GM12878 (cell line): Measurements from ENCODE around the gene TRPM6. TPM values are rescaled to one million over a fixed set of nuclear protein-coding genes. Genes with fewer than 3 reads are reported as not detected.

ENCODE experiments used
- ATAC-seq: fragments of 200-7000 bp; cut with Tn5 transposase; 3 replicates; pipeline ENCODE4 v1.9.1; 2020; ENCODE audit warnings: mild to moderate bottlenecking, moderate library complexity
- BruUV-seq: library from RNA; stranded (reverse); fragments of 400-500 nt; replicated peaks from 2 replicates; lab custom pipeline; 2021; lab: Mats Ljungman, UMichigan
- CTCF ChIA-PET: fragments of 300-600 bp; sonication (Branson Sonifier 250); formaldehyde crosslinking; extraction: SDS; loops from one replicate; lab custom pipeline; 2021; ENCODE audit warnings: inconsistent platforms; lab: Yijun Ruan, JAX
- POLR2A ChIA-PET: fragments of 350-600 bp; formaldehyde crosslinking; extraction: SDS; loops from one replicate; lab custom pipeline; 2021; ENCODE audit warnings: inconsistent platforms; lab: Charles Lee
- RAD21 ChIA-PET: fragments of 300-600 bp; sonication (Branson Sonifier 250); formaldehyde crosslinking; loops from one replicate; lab custom pipeline; 2023; ENCODE audit warnings: antibody characterized with exemption; ENCODE audit not compliant: unreplicated experiment; lab: Charles Lee
- SMC1A ChIA-PET: fragments of 300-600 bp; sonication (Branson Sonifier 250); formaldehyde crosslinking; loops from one replicate; lab custom pipeline; 2023; ENCODE audit not compliant: unreplicated experiment, uncharacterized antibody; lab: Charles Lee
- DNase-seq: peaks from one replicate; pipeline ENCODE4 v3.0.0-alpha.2; 2011; ENCODE audit warnings: low read depth, low spot score
- FAIRE-seq: peaks from 3 replicates; lab custom pipeline; 2011; peaks lifted over from hg19 to GRCh38; lab: Jason Lieb, UNC
- H2AFZ ChIP-seq: 2 replicates; pipeline ENCODE4 v1.6.0; 2011; ENCODE audit warnings: low read depth, low read length, control low read depth; ENCODE audit not compliant: control insufficient read depth
- H3K27ac ChIP-seq: 2 replicates; pipeline ENCODE4 v1.5.1; 2011; ENCODE audit warnings: control low read depth; ENCODE audit not compliant: control insufficient read depth, insufficient read depth
- H3K27me3 ChIP-seq, 2 experiments: replicated peaks in 1 of 2; 2 replicates each; pipeline versions ENCODE4 v1.6.0 to v1.6.1; 2011; ENCODE audit warnings: low read length in 1 of 2; ENCODE audit not compliant: control insufficient read depth in 2 of 2, insufficient read depth in 2 of 2
- H3K36me3 ChIP-seq, 2 experiments: 2 replicates each; pipeline ENCODE4 v1.5.1; 2011; ENCODE audit warnings: low read length in 1 of 2; ENCODE audit not compliant: control insufficient read depth in 2 of 2, insufficient read depth in 2 of 2
- H3K4me1 ChIP-seq: 2 replicates; pipeline ENCODE4 v1.6.1; 2011; ENCODE audit warnings: mild to moderate bottlenecking, low read length, moderate library complexity, mixed read lengths; ENCODE audit not compliant: control insufficient read depth, insufficient read depth
- H3K4me2 ChIP-seq: 2 replicates; pipeline ENCODE4 v1.6.0; 2011; ENCODE audit warnings: control low read depth; ENCODE audit not compliant: control insufficient read depth, insufficient read depth
- H3K4me3 ChIP-seq: fragments of 200-600 bp; sonication (generic); 2 replicates; pipeline ENCODE4 v1.5.1; 2016
- H3K79me2 ChIP-seq: 2 replicates; pipeline ENCODE4 v1.6.0; 2011; ENCODE audit warnings: low read length; ENCODE audit not compliant: control insufficient read depth, insufficient read depth
- H3K9ac ChIP-seq: 2 replicates; pipeline ENCODE4 v1.8.0; 2011; ENCODE audit warnings: low read length, control low read depth, mixed read lengths; ENCODE audit not compliant: control insufficient read depth, insufficient read depth
- H3K9me3 ChIP-seq: replicated peaks from 3 replicates; pipeline ENCODE4 v1.5.1; 2011; ENCODE audit warnings: mild to moderate bottlenecking, low read length; ENCODE audit not compliant: control insufficient read depth, insufficient read depth
- H4K20me1 ChIP-seq: 2 replicates; pipeline ENCODE4 v1.6.0; 2011; ENCODE audit not compliant: control insufficient read depth, insufficient read depth
- CHD1 ChIP-seq: IDR thresholded peaks from 2 replicates; pipeline ENCODE4 v1.6.1; 2012; ENCODE audit warnings: low read depth, low read length, improper control_type of control experiment
- ESRRA ChIP-seq: IDR thresholded peaks from 2 replicates; pipeline ENCODE4 v1.6.1; 2012; ENCODE audit warnings: mild to moderate bottlenecking, low read length, improper control_type of control experiment
- FOS ChIP-seq: IDR thresholded peaks from 3 replicates; pipeline ENCODE4 v1.6.1; 2011; ENCODE audit warnings: borderline replicate concordance; ENCODE audit not compliant: insufficient read length; ENCODE audit errors: extremely low read depth
- HDGF ChIP-seq: fragments of 450-650 bp; IDR thresholded peaks from 2 replicates; pipeline ENCODE4 v1.6.1; 2016; ENCODE audit warnings: antibody characterized with exemption
- KAT2A ChIP-seq: conservative IDR thresholded peaks from 2 replicates; pipeline ENCODE4 v1.6.1; 2011; ENCODE audit warnings: low read depth, low read length; ENCODE audit not compliant: control insufficient read depth
- KDM1A ChIP-seq: fragments of 200-600 bp; sonication (generic); IDR thresholded peaks from 2 replicates; pipeline ENCODE4 v1.6.1; 2016; ENCODE audit warnings: borderline replicate concordance
- MXI1 ChIP-seq: fragments of 150-350 bp; IDR thresholded peaks from 2 replicates; pipeline ENCODE4 v1.6.1; 2011; ENCODE audit warnings: low read depth, mild to moderate bottlenecking, inconsistent platforms, low read length, improper control_type of control experiment
- NFIC ChIP-seq: IDR thresholded peaks from 2 replicates; pipeline ENCODE4 v1.6.1; 2012; ENCODE audit warnings: low read depth, mild to moderate bottlenecking, inconsistent platforms, low read length, moderate library complexity
- POU2F2 ChIP-seq: IDR thresholded peaks from 3 replicates; pipeline ENCODE4 v1.6.1; 2011; ENCODE audit warnings: low read depth, mild to moderate bottlenecking, low read length, borderline replicate concordance
- ZNF622 ChIP-seq: fragments of 450-650 bp; IDR thresholded peaks from 2 replicates; pipeline ENCODE4 v1.6.1; 2017; ENCODE audit warnings: mild to moderate bottlenecking, inconsistent platforms
- WGBS: methylation state at CpG from one replicate; pipeline ENCODE4 v1.1.6; 2016; ENCODE audit warnings: low lambda C conversion rate; ENCODE audit not compliant: insufficient replicate concordance, insufficient coverage; ENCODE audit errors: missing lambda C conversion rate; 5-methylcytosine and 5-hydroxymethylcytosine counted together
- in situ Hi-C: fragments of 300-500 bp; cut with MboI; formaldehyde crosslinking; loops from 9 replicates; pipeline ENCODE4 v1.14.3; 2018; ENCODE audit warnings: mixed read lengths
- intact Hi-C: fragments of 100-400 bp; cut with micrococcal nuclease; formaldehyde crosslinking; loops from one replicate; pipeline ENCODE4 v1.14.2; 2022; ENCODE audit not compliant: unreplicated experiment
- polyA plus RNA-seq, 11 experiments: library from polyadenylated mRNA; depleted of rRNA in 4 of 11; unstranded in 6 of 11; stranded (reverse) in 5 of 11; fragments of >200 nt; fragmentation: Nextera tagmentation in 4 of 11; fragmentation: Illumina TruSeq in 1 of 11; extraction: Ambion mirVana in 4 of 11; extraction: Trizol in 1 of 11; gene quantifications; 1 replicate in 1 of 11; 2 replicates in 10 of 11; pipeline versions ENCODE4 v1.2.1 to v1.2.3, GENCODE V29; 2011 to 2016; ENCODE audit warnings: inconsistent platforms in 2 of 11, missing spikeins in 2 of 11, low read depth in 1 of 11
- total RNA-seq, 4 experiments: library from RNA; depleted of rRNA in 3 of 4; stranded (reverse); fragments of >200 nt in 3 of 4; fragmentation: Illumina TruSeq in 1 of 4; extraction: Trizol in 1 of 4; gene quantifications; 2 replicates each; pipeline versions ENCODE4 v1.2.1 to v1.2.3, GENCODE V29; 2013 to 2021
- TF ChIP-seq, protein P1 (sequence below): fragments of 450-650 bp; conservative IDR thresholded peaks from 2 replicates; pipeline ENCODE4 v1.6.1; 2017; ENCODE audit warnings: mild to moderate bottlenecking, moderate library complexity
- TF ChIP-seq, protein P2 (sequence below): IDR thresholded peaks from 2 replicates; pipeline ENCODE4 v1.6.1; 2012; ENCODE audit warnings: improper control_type of control experiment, low read depth, low read length; ENCODE audit not compliant: insufficient replicate concordance
- TF ChIP-seq, protein P3 (sequence below): fragments of 450-650 bp; IDR thresholded peaks from 2 replicates; pipeline ENCODE4 v1.6.1; 2017; ENCODE audit warnings: mild to moderate bottlenecking, low read depth, inconsistent platforms; ENCODE audit not compliant: poor library complexity, severe bottlenecking

TRPM6 gene
- total and polyA plus RNA-seq, 10 of the 15 experiments (the other 5 are each of a cell fraction or from before 2014, with no cell fraction given): under 0.01 to 0.34 (median 0.05) TPM; not detected in 1

GRCh38 chr9:74865177-74865576 lies 22.5 kb downstream of the TRPM6 start (continued):
- TF ChIP-seq NFIC: 0 out of 2 replicates have a peak, but pooled peaks have one; percentile 41
- no peak for TF ChIP-seq ZNF622
- TF ChIP-seq, protein P1, sequence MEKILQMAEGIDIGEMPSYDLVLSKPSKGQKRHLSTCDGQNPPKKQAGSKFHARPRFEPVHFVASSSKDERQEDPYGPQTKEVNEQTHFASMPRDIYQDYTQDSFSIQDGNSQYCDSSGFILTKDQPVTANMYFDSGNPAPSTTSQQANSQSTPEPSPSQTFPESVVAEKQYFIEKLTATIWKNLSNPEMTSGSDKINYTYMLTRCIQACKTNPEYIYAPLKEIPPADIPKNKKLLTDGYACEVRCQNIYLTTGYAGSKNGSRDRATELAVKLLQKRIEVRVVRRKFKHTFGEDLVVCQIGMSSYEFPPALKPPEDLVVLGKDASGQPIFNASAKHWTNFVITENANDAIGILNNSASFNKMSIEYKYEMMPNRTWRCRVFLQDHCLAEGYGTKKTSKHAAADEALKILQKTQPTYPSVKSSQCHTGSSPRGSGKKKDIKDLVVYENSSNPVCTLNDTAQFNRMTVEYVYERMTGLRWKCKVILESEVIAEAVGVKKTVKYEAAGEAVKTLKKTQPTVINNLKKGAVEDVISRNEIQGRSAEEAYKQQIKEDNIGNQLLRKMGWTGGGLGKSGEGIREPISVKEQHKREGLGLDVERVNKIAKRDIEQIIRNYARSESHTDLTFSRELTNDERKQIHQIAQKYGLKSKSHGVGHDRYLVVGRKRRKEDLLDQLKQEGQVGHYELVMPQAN: no peak
- TF ChIP-seq CHD1: no peak
- TF ChIP-seq FOS: no peak
- TF ChIP-seq, all 136 proteins: peak for 11

DNA sequence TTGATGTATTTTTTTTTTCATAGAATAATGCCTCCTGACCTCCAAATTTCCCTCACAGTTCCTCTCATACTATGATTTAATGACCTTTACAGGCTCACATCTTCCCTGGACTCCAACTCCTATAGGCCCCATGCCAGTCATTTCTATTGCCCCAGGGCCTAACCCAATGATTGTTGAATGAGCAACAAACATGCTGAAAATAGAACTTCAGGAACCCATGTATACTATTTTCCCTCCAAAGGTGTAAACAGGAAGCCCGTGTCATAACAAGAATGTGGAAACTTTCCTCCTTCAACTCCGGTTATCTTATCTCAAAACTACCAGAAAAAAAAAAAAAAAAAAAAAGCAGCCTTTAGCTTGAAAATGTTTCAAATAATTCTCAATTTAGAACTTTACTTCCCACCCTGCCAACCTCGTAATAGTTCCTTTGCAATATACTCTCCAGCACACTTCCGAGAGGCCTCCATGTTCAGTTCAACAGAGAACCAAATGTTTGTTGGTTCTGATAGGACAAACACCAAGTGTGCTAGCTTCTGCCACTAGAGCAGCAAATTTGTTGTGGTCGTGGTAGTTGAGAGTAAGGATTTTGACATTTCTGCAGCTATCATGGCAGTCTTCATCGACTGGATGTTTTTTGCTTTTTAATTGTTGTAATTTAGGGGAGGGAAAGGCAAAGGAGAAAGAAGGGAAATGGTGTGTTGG lies 25.8 kb downstream of the TRPM6 start:
- no peak overlapping the region for H2AFZ ChIP-seq
- ATAC-seq: no peak
- in situ Hi-C loops: no loop called here
- POLR2A ChIA-PET: interaction anchor here (0.6 kb wide), 1 partner anchor 17 kb away, joined by 6 read pairs; no protein-coding TSS in a partner anchor
- BruUV-seq: no TSS peak
- SMC1A ChIA-PET: interaction anchor here (0.6 to 1.1 kb wide), 3 partner anchors 18 to 1037 kb away, joined by 3 read pairs; no protein-coding TSS in a partner anchor
- H3K9me3 ChIP-seq: no peaks in the 10 kb centered on the region
- no peak for FAIRE-seq
- CTCF ChIA-PET: no interaction called here
- no peak overlapping the region for H3K9ac ChIP-seq
- H3K27ac ChIP-seq: no peak overlapping the region
- WGBS: 66% methylated on average over 5 of the region's 6 CpGs
- H3K4me1 ChIP-seq: peaks cover 4% of the 10 kb centered on the region; the same call in 1 of the 2 replicates
- intact Hi-C loops: no loop called here
- H3K27me3 ChIP-seq: no peaks in the 10 kb centered on the region
- no peak overlapping the region for H3K4me2 ChIP-seq
- DNase-seq: no peak
- RAD21 ChIA-PET: interaction anchor here (0.8 kb wide), 1 partner anchor 239 kb away, joined by 3 read pairs; no protein-coding TSS in a partner anchor
- no peaks in the 10 kb centered on the region for H4K20me1 ChIP-seq
- H3K79me2 ChIP-seq: no peaks in the 10 kb centered on the region
- no peaks in the 10 kb centered on the region for H3K36me3 ChIP-seq
- H3K4me3 ChIP-seq: no peak overlapping the region
- TF ChIP-seq, protein P2, sequence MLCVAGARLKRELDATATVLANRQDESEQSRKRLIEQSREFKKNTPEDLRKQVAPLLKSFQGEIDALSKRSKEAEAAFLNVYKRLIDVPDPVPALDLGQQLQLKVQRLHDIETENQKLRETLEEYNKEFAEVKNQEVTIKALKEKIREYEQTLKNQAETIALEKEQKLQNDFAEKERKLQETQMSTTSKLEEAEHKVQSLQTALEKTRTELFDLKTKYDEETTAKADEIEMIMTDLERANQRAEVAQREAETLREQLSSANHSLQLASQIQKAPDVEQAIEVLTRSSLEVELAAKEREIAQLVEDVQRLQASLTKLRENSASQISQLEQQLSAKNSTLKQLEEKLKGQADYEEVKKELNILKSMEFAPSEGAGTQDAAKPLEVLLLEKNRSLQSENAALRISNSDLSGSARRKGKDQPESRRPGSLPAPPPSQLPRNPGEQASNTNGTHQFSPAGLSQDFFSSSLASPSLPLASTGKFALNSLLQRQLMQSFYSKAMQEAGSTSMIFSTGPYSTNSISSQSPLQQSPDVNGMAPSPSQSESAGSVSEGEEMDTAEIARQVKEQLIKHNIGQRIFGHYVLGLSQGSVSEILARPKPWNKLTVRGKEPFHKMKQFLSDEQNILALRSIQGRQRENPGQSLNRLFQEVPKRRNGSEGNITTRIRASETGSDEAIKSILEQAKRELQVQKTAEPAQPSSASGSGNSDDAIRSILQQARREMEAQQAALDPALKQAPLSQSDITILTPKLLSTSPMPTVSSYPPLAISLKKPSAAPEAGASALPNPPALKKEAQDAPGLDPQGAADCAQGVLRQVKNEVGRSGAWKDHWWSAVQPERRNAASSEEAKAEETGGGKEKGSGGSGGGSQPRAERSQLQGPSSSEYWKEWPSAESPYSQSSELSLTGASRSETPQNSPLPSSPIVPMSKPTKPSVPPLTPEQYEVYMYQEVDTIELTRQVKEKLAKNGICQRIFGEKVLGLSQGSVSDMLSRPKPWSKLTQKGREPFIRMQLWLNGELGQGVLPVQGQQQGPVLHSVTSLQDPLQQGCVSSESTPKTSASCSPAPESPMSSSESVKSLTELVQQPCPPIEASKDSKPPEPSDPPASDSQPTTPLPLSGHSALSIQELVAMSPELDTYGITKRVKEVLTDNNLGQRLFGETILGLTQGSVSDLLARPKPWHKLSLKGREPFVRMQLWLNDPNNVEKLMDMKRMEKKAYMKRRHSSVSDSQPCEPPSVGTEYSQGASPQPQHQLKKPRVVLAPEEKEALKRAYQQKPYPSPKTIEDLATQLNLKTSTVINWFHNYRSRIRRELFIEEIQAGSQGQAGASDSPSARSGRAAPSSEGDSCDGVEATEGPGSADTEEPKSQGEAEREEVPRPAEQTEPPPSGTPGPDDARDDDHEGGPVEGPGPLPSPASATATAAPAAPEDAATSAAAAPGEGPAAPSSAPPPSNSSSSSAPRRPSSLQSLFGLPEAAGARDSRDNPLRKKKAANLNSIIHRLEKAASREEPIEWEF: no peak
- TF ChIP-seq HDGF: no peak
- TF ChIP-seq KAT2A: no peak
- no peak for TF ChIP-seq MXI1
- no peak for TF ChIP-seq ESRRA
- TF ChIP-seq, protein P3, sequence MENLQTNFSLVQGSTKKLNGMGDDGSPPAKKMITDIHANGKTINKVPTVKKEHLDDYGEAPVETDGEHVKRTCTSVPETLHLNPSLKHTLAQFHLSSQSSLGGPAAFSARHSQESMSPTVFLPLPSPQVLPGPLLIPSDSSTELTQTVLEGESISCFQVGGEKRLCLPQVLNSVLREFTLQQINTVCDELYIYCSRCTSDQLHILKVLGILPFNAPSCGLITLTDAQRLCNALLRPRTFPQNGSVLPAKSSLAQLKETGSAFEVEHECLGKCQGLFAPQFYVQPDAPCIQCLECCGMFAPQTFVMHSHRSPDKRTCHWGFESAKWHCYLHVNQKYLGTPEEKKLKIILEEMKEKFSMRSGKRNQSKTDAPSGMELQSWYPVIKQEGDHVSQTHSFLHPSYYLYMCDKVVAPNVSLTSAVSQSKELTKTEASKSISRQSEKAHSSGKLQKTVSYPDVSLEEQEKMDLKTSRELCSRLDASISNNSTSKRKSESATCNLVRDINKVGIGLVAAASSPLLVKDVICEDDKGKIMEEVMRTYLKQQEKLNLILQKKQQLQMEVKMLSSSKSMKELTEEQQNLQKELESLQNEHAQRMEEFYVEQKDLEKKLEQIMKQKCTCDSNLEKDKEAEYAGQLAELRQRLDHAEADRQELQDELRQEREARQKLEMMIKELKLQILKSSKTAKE: no peak
- TF ChIP-seq KDM1A: no peak
- TF ChIP-seq POU2F2: no peak
